ENCODE measurements around the gene HEXIM2.

Gene HEXIM2

GRCh38 chr17:45118691-45119090 lies 43.0 kb upstream of the HEXIM2 start:
- H3K9me3 ChIP-seq (ENCODE audit: control insufficient read depth, insufficient read depth, low read depth, low read length) = no peaks in the 10 kb centered on the region
- H3K36me3 ChIP-seq (ENCODE audit: control insufficient read depth in 2 of 2, insufficient read depth in 1 of 2, low read length in 2 of 2) = peaks cover 0 to 40% of the 10 kb centered on the region in 2 experiments; a peak in 1 of 3 replicates
- POLR2A ChIA-PET = no interaction called here
- H3K4me1 ChIP-seq (ENCODE audit: control insufficient read depth, insufficient read depth, low read length) = no peaks in the 10 kb centered on the region
- H3K27ac ChIP-seq (ENCODE audit: extremely low read depth, low read depth, low read length) = no peak overlapping the region
- H3K4me3 ChIP-seq (ENCODE audit: low read depth, low read length) = no peak overlapping the region
- TF ChIP-seq ZSCAN23 (tag by site-specific recombination; IDR thresholded peaks at IDR 0.05) (no peak), ZNF433 (tag by site-specific recombination; IDR thresholded peaks at IDR 0.05; ENCODE audit: low read depth) (no peak), PRDM4 (tag by site-specific recombination; IDR thresholded peaks at IDR 0.05) (no peak), REPIN1 (tag by site-specific recombination; IDR thresholded peaks at IDR 0.05; ENCODE audit: low read depth) (no peak), HIC1 (tag by site-specific recombination; IDR thresholded peaks at IDR 0.05) (no peak), GLIS2 (tag by site-specific recombination; IDR thresholded peaks at IDR 0.05) (no peak), YY1 (tag by site-specific recombination; IDR thresholded peaks at IDR 0.05) (no peak), FEZF1 (tag by site-specific recombination; IDR thresholded peaks at IDR 0.05) (no peak), KLF9 (tag by site-specific recombination; IDR thresholded peaks at IDR 0.05; ENCODE audit: low read depth) (no peak), ZNF701 (tag by site-specific recombination; IDR thresholded peaks at IDR 0.05) (no peak)
- TF ChIP-seq, protein P1, sequence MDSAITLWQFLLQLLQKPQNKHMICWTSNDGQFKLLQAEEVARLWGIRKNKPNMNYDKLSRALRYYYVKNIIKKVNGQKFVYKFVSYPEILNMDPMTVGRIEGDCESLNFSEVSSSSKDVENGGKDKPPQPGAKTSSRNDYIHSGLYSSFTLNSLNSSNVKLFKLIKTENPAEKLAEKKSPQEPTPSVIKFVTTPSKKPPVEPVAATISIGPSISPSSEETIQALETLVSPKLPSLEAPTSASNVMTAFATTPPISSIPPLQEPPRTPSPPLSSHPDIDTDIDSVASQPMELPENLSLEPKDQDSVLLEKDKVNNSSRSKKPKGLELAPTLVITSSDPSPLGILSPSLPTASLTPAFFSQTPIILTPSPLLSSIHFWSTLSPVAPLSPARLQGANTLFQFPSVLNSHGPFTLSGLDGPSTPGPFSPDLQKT (IDR thresholded peaks at IDR 0.05; ENCODE audit: borderline replicate concordance, low read depth, low read length) = no peak
- TF ChIP-seq, protein P2, sequence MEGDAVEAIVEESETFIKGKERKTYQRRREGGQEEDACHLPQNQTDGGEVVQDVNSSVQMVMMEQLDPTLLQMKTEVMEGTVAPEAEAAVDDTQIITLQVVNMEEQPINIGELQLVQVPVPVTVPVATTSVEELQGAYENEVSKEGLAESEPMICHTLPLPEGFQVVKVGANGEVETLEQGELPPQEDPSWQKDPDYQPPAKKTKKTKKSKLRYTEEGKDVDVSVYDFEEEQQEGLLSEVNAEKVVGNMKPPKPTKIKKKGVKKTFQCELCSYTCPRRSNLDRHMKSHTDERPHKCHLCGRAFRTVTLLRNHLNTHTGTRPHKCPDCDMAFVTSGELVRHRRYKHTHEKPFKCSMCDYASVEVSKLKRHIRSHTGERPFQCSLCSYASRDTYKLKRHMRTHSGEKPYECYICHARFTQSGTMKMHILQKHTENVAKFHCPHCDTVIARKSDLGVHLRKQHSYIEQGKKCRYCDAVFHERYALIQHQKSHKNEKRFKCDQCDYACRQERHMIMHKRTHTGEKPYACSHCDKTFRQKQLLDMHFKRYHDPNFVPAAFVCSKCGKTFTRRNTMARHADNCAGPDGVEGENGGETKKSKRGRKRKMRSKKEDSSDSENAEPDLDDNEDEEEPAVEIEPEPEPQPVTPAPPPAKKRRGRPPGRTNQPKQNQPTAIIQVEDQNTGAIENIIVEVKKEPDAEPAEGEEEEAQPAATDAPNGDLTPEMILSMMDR (tag by site-specific recombination; IDR thresholded peaks at IDR 0.05) = no peak
- CTCF ChIA-PET = interaction anchor here (0.6 to 5.9 kb wide), 6 partner anchors 9 to 1159 kb away, joined by 3 to 28 read pairs (median 4); partner anchors contain the start of gene ACBD4

GRCh38 chr17:45119964-45120363 lies 41.7 kb upstream of the HEXIM2 start:
- H3K9me3 ChIP-seq (ENCODE audit: control insufficient read depth, insufficient read depth, low read depth, low read length) = no peaks in the 10 kb centered on the region
- no peak for TF ChIP-seq ZNF169 (tag by site-specific recombination; IDR thresholded peaks at IDR 0.05)
- TF ChIP-seq ZNF155 (tag by site-specific recombination; IDR thresholded peaks at IDR 0.05) = no peak
- TF ChIP-seq ZNF214 (tag by site-specific recombination; IDR thresholded peaks at IDR 0.05; ENCODE audit: borderline replicate concordance) = no peak
- no peak for TF ChIP-seq GLIS1 (tag by site-specific recombination; IDR thresholded peaks at IDR 0.05)
- no peak for TF ChIP-seq ZNF701 (tag by site-specific recombination; IDR thresholded peaks at IDR 0.05)
- TF ChIP-seq ZNF629 (tag by site-specific recombination; IDR thresholded peaks at IDR 0.05) = no peak
- no peak for TF ChIP-seq ZNF658 (tag by site-specific recombination; IDR thresholded peaks at IDR 0.05)
- peaks cover 5% of the 10 kb centered on the region; the same call in 1 of the 2 replicates for H3K4me1 ChIP-seq (ENCODE audit: control insufficient read depth, insufficient read depth, low read length)
- H3K4me3 ChIP-seq (ENCODE audit: low read depth, low read length) = no peak overlapping the region
- H3K36me3 ChIP-seq (ENCODE audit: control insufficient read depth in 2 of 2, insufficient read depth in 1 of 2, low read length in 2 of 2) = peaks cover 0 to 33% of the 10 kb centered on the region in 2 experiments; a peak in 1 of 3 replicates
- no peak overlapping the region for H3K27ac ChIP-seq (ENCODE audit: extremely low read depth, low read depth, low read length)
- POLR2A ChIA-PET = no interaction called here
- CTCF ChIA-PET = interaction anchor here (1.1 to 5.9 kb wide), 3 partner anchors 11 to 21 kb away, joined by 3 to 28 read pairs (median 3); partner anchors contain the start of gene ACBD4

All from HEK293 (cell line).